8988T (cell line): ENCODE results near the gene SLC9A4.

Experiments used
- DNase-seq: peaks from one replicate; pipeline ENCODE4 v3.0.0; 2011

Gene SLC9A4

GRCh38 chr2:102505290-102505689 is 32.3 kb downstream of the SLC9A4 start:
- DNase-seq, result no peak

GRCh38 chr2:102506743-102507142 is 33.7 kb downstream of the SLC9A4 start:
- no peak for DNase-seq

GRCh38 chr2:102508863-102509262 is 35.8 kb downstream of the SLC9A4 start:
- DNase-seq, result no peak

- no peak for DNase-seq
Observed at GRCh38 chr2:102509749-102510148, 36.7 kb downstream of the SLC9A4 start.

DNA sequence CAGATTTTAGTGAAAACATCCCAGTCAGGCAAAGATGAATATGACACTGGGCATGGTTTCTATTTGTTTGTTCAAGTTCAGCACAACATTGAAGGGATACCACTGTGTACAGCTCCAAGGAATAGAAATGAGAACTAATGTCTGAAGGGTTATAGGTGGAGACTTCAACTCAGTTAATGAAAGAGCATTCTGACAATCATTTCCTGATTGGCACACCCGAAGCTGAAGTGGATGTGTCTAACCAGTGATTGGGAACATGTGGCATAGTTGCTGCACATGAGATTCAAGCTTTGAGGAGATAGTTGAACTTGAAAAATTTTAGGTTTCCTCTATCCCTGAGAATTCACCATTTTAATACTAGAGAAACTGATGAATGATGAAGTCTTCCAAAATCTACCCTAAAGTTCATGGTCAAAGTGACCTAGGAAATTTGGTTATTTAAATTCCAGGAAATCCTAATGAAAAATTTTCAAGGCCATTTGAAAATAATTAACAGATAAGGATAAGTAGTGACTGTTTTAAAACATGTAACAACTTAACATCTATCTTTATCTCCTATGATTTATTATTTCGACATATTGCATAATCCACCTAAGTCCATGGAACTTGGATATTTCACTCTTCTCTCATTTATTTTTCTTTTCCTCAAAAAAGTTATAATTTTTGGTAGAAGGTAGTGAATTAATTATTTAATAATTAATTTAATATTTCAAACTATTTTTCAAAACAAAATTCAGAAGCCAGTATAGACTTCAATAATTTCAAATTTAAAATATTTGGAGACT is 38.0 kb downstream of the SLC9A4 start:
- no peak for DNase-seq

DNA sequence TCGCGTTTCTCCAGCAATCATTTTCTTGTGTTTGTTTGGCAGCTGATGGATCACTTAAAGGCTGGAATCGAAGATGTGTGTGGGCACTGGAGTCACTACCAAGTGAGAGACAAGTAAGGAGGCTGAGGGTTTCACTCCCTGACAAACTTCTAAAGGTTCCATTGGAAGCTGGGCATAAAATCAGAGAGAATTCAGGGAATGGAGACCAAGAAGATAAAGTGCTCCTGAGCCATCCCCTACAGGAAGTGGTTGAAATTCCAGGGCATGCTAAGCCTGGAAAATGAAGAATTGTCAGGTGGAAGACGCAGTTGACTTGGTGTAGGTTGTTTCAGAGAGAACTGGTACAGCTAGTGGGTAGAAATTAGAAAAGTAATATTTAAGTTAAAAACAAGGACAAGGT is 39.1 kb downstream of the SLC9A4 start:
- no peak for DNase-seq

DNA sequence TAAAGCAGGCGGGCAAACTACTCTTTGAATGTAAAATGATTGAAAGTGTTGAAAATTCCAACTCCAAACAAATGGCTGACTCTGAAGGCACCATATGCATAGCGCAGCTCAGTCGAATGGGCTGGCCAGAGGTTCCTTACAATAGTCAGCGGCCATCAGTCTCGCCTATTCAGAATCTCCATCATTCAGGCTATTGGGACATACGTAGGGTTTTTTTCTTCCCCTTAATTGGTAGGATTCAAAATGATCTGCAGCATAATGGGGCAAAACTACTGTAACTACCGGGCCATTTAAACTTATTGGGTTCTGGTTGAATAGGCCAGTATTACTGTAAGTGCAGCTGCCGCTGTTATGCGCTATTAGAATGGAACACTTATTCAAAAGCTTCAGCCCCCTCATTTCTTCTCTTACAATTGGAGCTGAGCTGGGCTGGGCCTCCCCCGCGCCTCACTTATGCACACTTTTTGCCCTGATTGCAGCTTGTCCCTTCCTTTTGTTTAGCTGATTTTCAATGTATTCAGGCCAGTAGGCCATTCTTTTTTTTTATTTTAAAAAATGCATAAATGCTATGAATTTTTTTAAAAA is 40.4 kb downstream of the SLC9A4 start:
- DNase-seq, result no peak

- DNase-seq, result peak; percentile 37
Observed at GRCh38 chr2:102514061-102514785, 41.2 kb downstream of the SLC9A4 start.

GRCh38 chr2:102515851-102516250 is 42.8 kb downstream of the SLC9A4 start:
- DNase-seq, result no peak

DNA sequence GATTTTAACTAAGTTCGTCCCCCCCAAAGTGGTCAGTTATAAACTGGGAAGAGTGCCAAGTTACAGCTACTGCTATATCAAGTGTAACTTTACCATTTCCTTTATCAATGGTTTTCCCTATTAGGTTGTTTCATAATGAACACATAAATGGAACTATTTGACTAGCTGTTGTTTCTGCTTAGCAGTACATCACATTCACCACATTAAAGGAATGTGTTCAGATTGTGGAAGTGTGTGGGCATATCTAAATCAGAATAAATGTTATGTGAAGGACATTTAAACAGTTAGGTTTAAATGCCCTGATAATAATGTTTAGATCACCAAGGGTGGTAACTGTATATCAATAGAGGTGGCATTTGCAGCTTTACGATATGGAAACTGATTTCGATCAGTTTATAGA is 45.1 kb downstream of the SLC9A4 start:
- no peak for DNase-seq

DNA sequence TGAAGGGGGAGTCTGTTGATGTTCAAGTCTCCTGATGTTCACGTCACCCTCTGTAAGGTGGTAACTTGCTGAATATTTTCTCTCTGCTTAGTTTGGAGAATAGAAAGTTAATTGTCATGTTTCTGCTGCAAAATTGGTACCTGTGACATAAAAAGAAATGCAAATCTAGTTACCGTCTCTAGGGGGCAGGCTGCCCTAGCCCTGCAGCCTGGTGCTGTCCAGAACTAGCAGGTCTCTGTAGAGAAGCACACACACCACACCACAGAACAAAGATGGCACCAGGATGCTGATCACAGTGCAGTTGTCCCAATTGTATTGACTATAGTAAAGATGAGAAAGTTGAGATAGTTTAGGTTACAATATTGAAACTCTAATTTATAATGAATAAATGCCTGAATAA is 47.0 kb downstream of the SLC9A4 start:
- no peak for DNase-seq

- DNase-seq, result no peak
Observed at GRCh38 chr2:102520801-102521200, 47.8 kb downstream of the SLC9A4 start.

- no peak for DNase-seq
Observed at GRCh38 chr2:102522162-102522561, 49.1 kb downstream of the SLC9A4 start.

GRCh38 chr2:102522890-102523289 is 49.9 kb downstream of the SLC9A4 start:
- DNase-seq, result no peak

- no peak for DNase-seq
Observed at GRCh38 chr2:102523651-102524050, 50.6 kb downstream of the SLC9A4 start.

DNA sequence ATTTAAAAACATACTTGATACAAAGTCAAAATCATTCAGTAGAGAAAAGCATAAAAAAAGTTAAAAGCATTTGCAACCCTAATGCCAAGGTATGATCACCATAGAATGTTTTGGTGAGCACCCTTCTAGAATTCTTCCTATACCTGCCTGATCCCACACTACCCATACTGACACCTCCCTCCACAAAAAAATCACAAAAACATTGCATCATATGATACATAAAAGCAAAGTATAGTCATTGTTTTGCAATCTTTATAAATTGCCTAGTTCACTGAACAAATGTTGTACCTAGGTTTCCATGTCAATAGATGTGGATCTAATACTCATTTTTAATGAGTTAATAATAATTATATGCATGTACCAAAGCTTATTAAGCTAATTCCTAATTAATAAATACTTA is 54.1 kb downstream of the SLC9A4 start:
- DNase-seq, result no peak

DNA sequence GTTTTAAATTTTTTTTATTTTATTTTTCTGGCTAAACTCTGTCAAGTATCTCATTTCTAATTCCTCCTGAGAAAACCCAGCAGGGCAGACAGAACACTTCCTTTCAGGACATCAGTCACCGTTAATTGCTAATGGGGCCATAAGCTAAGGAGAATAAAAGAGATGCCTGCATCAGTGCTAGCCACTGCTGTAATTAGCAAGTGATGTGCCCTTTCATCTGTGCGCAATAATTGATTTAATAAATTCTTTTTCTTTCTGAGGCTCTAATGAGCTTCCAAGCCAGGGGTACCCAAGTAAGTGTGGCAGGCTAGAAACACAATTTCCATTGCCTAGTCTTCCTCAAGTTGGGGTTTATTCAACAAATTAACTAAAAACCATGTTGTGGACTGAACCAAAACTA is 65.5 kb downstream of the SLC9A4 start:
- DNase-seq, result no peak

GRCh38 chr2:102540882-102541281 is 67.9 kb downstream of the SLC9A4 start:
- no peak for DNase-seq

GRCh38 chr2:102544182-102544581 is 71.2 kb downstream of the SLC9A4 start:
- no peak for DNase-seq

DNA sequence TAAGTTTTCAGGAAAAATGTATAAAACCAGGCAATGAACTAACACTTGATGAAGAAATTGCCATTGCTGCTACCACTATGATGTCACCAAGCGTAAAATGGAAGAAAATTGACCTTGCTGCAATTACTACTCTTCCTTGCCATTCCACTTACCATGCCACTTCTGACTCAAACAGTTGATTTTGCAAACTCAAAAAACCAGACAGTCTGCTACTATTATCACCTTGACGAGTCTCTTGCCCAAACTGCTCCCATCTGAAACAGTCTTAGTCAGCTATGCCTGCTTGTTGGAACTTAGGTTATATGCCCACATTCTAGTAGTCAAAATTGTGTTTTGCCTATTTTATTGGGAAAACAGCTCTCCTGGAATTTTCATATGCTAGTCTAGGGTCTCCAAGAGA is 74.4 kb downstream of the SLC9A4 start:
- DNase-seq, result no peak

GRCh38 chr2:102549027-102549426 is 76.0 kb downstream of the SLC9A4 start:
- no peak for DNase-seq

DNA sequence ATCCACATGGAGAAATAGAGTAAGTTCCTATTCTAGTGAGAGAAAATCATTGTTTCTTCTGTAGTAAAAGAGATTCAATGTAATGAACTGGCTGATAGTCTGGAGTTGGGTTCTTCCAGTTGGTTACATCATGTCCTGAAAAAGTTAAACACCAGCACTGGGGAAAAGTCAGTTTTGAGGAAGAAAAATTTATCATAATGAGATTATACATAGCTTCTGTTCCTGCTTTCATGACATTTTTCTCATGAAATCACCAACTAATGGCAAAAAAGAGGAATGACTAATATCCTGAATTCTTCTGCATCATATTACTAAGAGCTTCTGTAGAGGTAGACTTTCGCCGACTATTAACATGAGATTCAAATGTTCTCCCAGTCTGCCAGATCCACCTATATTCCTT is 77.1 kb downstream of the SLC9A4 start:
- no peak for DNase-seq

DNA sequence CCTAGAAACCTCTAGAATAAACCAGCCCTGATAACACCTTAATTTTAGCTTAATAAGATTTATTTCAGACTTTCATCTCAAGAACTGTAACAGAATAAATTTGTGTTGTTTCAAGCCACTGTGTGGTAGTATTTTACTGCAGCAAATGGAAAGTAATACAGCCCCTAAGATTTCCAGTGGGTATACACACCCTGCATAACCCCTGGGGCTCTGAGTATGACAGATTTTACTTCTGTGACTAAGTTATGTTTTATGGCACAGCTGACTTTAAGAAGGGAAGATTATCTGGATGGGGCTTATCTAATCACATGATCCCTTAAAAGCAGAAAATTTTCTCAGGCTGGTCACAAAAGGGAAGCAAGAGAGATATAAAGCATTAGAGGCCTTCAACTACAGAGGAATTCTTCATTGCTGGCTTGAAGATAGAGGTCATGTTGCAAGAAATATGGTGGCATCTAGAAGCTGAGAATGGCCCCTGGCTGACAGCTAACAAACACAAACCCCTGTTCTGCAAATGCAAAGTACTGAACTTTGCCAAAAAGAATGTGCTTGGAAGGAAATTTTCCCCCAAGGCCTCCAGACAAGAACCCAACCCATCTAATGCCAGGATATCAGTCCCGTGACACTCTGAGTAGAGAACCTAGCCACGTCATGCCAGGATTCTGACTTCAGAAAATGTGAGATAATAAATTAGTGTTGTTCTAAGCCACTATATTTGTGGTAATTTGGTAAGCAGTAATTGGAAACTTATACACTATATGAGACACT is 78.5 kb downstream of the SLC9A4 start:
- DNase-seq, result no peak
